Measurements from ENCODE around the gene PHACTR1.

Gene PHACTR1

DNA sequence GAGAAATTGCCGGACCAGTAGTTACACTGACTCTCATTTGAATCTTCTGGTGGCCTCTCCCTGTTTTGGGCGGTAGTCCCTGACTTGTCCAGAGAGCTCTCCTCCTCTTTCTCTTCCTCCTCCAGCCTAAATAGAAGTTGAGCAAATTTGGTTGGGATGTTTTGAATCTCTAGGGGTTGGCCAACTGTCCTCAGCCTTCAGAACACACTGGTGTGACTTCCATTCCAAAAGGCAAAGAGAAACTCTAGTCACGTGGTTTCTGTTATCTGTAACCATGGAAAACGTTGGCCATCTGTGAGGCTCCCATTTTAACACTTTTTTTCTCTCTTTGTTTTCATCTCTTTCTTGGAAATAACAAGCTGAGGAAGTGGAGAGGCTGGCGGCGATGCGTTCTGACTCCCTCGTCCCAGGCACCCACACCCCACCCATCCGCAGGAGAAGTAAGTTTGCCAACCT, 336.5 kb downstream of the PHACTR1 start:
- in situ Hi-C loops (cut with MboI; ENCODE audit: low sequenced_read_pairs), result no loop called here

DNA sequence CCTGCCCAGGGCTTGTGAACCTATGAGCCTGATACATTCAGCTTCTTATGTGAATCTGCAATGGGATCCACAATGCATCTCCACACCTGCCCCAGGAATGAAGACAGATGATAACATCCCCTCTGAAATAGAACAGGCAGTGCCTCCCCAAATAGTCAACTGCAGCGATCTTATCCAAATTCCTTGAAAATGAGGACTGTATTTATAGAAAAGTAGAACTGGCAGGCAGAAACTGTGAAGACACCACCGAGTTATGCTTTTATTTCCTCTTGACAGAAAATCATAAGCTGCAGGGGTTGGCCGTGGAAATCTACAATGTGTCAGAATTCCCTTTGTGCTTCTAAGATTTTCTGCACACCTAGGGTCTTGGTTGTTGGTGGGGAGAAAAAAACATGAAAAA, 341.5 kb downstream of the PHACTR1 start:
- in situ Hi-C loops (cut with MboI; ENCODE audit: low sequenced_read_pairs), result no loop called here

DNA sequence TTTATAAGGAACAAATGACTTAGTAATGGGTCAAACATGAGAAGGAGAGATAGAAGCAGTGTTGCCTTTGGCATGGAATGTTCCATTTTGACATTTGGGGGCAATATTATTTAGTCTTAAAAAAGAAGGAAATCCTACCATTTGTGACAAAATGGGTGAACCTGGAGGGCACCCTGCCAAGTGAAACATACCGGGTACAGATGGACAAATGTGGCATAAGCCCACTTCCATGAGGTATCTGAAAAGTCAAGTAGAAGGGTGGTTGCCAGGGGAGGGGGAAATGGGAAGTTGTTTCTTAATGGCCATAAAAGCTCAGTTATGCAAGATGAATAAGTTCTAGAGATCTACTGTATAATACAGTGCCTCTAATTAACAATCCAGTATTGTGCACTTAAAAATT, 342.5 kb downstream of the PHACTR1 start:
- in situ Hi-C loops (cut with MboI; ENCODE audit: low sequenced_read_pairs), result no loop called here

- in situ Hi-C loops (cut with MboI; ENCODE audit: low sequenced_read_pairs), result no loop called here
Observed at GRCh38 chr6:13063300-13063918, 346.8 kb downstream of the PHACTR1 start.

- in situ Hi-C loops (cut with MboI; ENCODE audit: low sequenced_read_pairs), result no loop called here
Observed at GRCh38 chr6:13065581-13065980, 349.0 kb downstream of the PHACTR1 start.

GRCh38 chr6:13066050-13066449, 349.5 kb downstream of the PHACTR1 start:
- in situ Hi-C loops (cut with MboI; ENCODE audit: low sequenced_read_pairs), result no loop called here

DNA sequence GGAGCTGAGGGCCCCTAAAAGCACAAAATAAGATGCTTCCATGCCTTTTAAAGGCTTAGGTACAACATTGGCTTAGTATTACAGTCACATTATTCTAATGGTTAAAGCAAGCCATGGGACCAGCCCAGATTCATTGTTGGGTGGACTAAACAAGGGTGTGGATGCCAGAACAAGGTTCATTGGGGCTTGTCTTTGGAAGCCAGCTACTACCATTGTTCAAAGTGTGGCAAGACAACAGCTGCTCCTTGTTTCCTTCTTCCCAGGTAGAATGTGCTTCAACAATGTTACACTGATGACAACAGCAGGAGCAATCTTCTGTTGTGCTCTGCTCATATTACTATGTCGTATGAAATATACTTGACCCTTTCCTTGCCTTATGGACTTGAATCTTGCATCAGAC, 350.3 kb downstream of the PHACTR1 start:
- in situ Hi-C loops (cut with MboI; ENCODE audit: low sequenced_read_pairs), result no loop called here

- in situ Hi-C loops (cut with MboI; ENCODE audit: low sequenced_read_pairs), result no loop called here
Observed at GRCh38 chr6:13068586-13069210, 352.1 kb downstream of the PHACTR1 start.

GRCh38 chr6:13071550-13072345, 355.2 kb downstream of the PHACTR1 start:
- in situ Hi-C loops (cut with MboI; ENCODE audit: low sequenced_read_pairs), result no loop called here

- in situ Hi-C loops (cut with MboI; ENCODE audit: low sequenced_read_pairs), result no loop called here
Observed at GRCh38 chr6:13072686-13073347, 356.2 kb downstream of the PHACTR1 start.

- in situ Hi-C loops (cut with MboI; ENCODE audit: low sequenced_read_pairs), result no loop called here
Observed at GRCh38 chr6:13074415-13075140, 358.0 kb downstream of the PHACTR1 start.

GRCh38 chr6:13075141-13075845, 358.7 kb downstream of the PHACTR1 start:
- in situ Hi-C loops (cut with MboI; ENCODE audit: low sequenced_read_pairs), result no loop called here

DNA sequence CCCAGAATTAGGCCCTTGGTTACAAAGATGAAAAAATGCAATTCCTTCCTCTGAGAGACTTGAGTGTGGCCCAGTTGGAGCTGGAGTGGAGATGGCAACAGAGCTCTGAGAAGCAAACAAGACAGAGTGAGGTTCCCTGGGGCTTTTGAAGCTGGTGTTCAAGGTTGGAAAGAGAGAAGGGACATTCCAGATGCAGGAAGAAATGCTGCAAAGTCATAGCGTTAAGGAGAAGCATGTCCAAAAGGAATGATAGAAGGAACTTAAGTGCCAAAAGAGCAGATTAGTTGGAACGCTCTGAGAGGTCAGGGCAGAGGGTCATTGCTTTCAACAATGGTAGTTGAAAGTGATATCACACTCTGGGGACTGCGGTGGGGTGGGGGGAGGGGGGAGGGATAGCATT, 360.0 kb downstream of the PHACTR1 start:
- in situ Hi-C loops (cut with MboI; ENCODE audit: low sequenced_read_pairs), result no loop called here

GRCh38 chr6:13077117-13077516, 360.6 kb downstream of the PHACTR1 start:
- in situ Hi-C loops (cut with MboI; ENCODE audit: low sequenced_read_pairs), result no loop called here

DNA sequence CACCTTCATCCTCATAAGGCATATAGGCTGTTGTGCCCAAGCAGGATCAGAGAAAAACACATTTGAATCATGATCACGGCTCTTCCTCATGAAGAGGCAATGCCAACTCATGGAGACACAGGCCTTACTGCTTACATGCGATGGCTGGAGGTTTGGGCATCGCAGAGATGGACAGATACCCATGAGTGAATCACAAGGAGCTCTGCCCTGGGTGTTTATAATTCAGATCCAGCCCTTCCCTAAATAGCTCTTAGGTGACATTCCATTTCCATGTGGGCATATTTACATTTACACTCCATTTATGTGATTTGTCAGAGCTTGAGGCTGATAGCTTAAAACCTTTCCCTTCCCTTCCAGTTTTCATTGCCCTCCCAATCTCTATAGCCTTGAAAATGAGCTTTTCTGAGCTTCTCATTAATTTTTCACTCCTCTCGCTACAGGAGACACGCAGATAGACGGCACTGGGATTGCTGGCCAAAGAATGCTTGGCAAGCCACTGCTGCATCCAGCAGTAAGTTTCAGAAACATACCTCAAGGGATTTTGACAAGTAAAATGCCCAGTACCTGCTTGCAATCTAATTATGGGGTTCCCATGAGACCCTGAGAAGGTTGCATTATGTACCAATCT, 362.6 kb downstream of the PHACTR1 start:
- in situ Hi-C loops (cut with MboI; ENCODE audit: low sequenced_read_pairs), result no loop called here

DNA sequence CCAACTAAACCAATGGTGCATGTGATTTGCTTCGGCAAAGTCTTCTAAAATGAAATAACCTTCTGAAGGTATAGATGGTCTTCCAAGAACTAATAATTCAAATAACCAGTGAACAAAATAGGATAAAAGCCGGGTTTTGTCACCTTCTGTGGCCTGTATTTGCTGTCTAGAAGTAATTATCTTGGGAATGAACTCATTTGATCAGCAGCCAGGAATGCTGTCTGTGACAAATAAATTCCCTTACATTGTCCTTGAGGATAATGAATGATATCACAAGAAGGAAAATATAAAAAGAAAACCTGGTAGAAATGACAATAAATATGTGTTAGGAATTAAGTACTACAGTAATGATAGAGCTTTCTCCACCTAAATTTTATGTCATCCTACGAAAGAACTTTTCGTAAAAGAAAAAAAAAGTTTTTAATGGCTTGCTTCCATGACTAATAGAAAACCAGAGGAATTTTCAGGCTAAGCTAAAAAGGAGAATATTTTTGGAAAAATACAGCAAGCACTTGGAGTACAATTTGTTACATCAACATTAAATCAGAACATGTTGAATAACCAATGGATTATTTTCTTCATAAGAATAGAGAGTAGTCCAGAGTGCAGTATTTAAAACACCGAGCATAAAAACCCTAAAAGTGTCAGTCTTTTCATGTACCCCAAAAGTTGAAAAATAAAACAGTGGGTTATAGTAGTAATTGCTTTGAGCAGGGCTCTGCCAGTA, 364.1 kb downstream of the PHACTR1 start:
- in situ Hi-C loops (cut with MboI; ENCODE audit: low sequenced_read_pairs), result no loop called here

DNA sequence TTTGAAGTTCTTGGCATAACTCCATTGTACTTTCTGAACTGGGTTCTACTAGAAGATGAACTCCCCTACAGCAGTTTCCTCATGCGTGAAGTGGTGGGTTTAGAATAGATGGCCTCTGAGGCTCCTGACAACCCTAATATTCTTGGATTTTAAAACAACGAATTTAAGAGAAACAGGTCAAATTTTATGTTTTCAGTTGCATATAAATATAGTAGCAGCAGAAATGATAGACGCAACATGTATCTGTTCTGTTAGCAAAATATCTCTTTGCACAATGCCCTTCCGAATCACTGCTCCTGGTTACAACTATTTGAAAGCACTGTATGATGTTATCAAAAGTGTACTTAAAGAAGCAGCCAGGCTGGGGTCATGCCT, 364.6 kb downstream of the PHACTR1 start:
- in situ Hi-C loops (cut with MboI; ENCODE audit: low sequenced_read_pairs), result no loop called here

GRCh38 chr6:13089296-13089994, 372.9 kb downstream of the PHACTR1 start:
- in situ Hi-C loops (cut with MboI; ENCODE audit: low sequenced_read_pairs), result no loop called here

GRCh38 chr6:13091192-13091591, 374.6 kb downstream of the PHACTR1 start:
- in situ Hi-C loops (cut with MboI; ENCODE audit: low sequenced_read_pairs), result no loop called here
